HEK293 (cell line): ENCODE data around the gene DNHD1.

Experiments
- CTCF ChIA-PET: fragments of 350-600 bp; formaldehyde crosslinking; extraction: SDS; loops from one replicate; lab custom pipeline; 2021; ENCODE audit warnings: antibody characterized with exemption; lab: Yijun Ruan, JAX
- POLR2A ChIA-PET: fragments of 300-600 bp; formaldehyde crosslinking; extraction: SDS; loops from one replicate; lab custom pipeline; 2020; ENCODE audit warnings: antibody characterized with exemption, inconsistent platforms; lab: Yijun Ruan, JAX
- H3K27ac ChIP-seq: fragments of 200-500 bp; sonication (Bioruptor generic); 2 replicates; pipeline ENCODE4 v1.5.1; 2014; ENCODE audit warnings: low read depth, low read length, control low read depth, inconsistent platforms; ENCODE audit errors: extremely low read depth
- H3K36me3 ChIP-seq, 2 experiments: fragments of 200-500 bp in 1 of 2; sonication (Bioruptor generic) in 1 of 2; 1 replicate in 1 of 2; 2 replicates in 1 of 2; pipeline ENCODE4 v1.5.1; 2014 to 2017; ENCODE audit warnings: inconsistent platforms in 2 of 2, low read length in 2 of 2; ENCODE audit not compliant: control insufficient read depth in 2 of 2, insufficient read depth in 1 of 2
- H3K4me1 ChIP-seq: fragments of 200-500 bp; sonication (Bioruptor generic); 2 replicates; pipeline ENCODE4 v1.5.1; 2014; ENCODE audit warnings: mild to moderate bottlenecking, low read length, inconsistent platforms; ENCODE audit not compliant: control insufficient read depth, insufficient read depth
- H3K4me3 ChIP-seq: 2 replicates; pipeline ENCODE4 v1.5.1; 2011; ENCODE audit warnings: low read depth, mild to moderate bottlenecking, control low read depth, low read length, moderate library complexity
- H3K9me3 ChIP-seq: fragments of 200-500 bp; sonication (Bioruptor generic); 2 replicates; pipeline ENCODE4 v1.5.1; 2014; ENCODE audit warnings: low read depth, low read length, inconsistent platforms; ENCODE audit not compliant: control insufficient read depth, insufficient read depth
- BCL11B ChIP-seq: fragments of 450-650 bp; formaldehyde crosslinking; IDR thresholded peaks from 2 replicates; pipeline ENCODE4 v1.5.1; 2016; ENCODE audit warnings: low read depth, missing biosample characterization, missing genetic modification characterization
- ELK4 ChIP-seq: IDR thresholded peaks from 2 replicates; pipeline ENCODE4 v1.6.1; 2011; ENCODE audit warnings: mild to moderate bottlenecking, low read depth, low read length, borderline replicate concordance
- GLIS2 ChIP-seq: fragments of 450-650 bp; formaldehyde crosslinking; IDR thresholded peaks from 2 replicates; pipeline ENCODE4 v1.5.1; 2016; ENCODE audit warnings: missing biosample characterization, missing genetic modification characterization
- KLF8 ChIP-seq: fragments of 450-650 bp; formaldehyde crosslinking; IDR thresholded peaks from 2 replicates; pipeline ENCODE4 v1.5.1; 2016; ENCODE audit warnings: missing biosample characterization, missing genetic modification characterization
- OVOL3 ChIP-seq: fragments of 450-650 bp; formaldehyde crosslinking; IDR thresholded peaks from 2 replicates; pipeline ENCODE4 v1.5.1; 2016; ENCODE audit warnings: missing biosample characterization, missing genetic modification characterization
- PRDM1 ChIP-seq: fragments of 450-650 bp; formaldehyde crosslinking; IDR thresholded peaks from 2 replicates; pipeline ENCODE4; 2016; ENCODE audit warnings: missing biosample characterization, missing genetic modification characterization
- SP3 ChIP-seq: fragments of 450-650 bp; formaldehyde crosslinking; IDR thresholded peaks from 2 replicates; pipeline ENCODE4 v1.5.1; 2016; ENCODE audit warnings: missing biosample characterization, missing genetic modification characterization
- ZNF112 ChIP-seq: fragments of 450-650 bp; formaldehyde crosslinking; IDR thresholded peaks from 2 replicates; pipeline ENCODE4 v1.5.0; 2017; ENCODE audit warnings: missing biosample characterization, missing genetic modification characterization
- ZNF133 ChIP-seq: fragments of 450-650 bp; formaldehyde crosslinking; IDR thresholded peaks from 2 replicates; pipeline ENCODE4 v1.5.1; 2016; ENCODE audit warnings: missing biosample characterization, missing genetic modification characterization
- ZNF146 ChIP-seq: fragments of 450-650 bp; formaldehyde crosslinking; IDR thresholded peaks from 2 replicates; pipeline ENCODE4 v1.5.1; 2016; ENCODE audit warnings: missing biosample characterization, missing genetic modification characterization
- ZNF155 ChIP-seq: fragments of 450-650 bp; formaldehyde crosslinking; IDR thresholded peaks from 2 replicates; pipeline ENCODE4 v1.5.1; 2016; ENCODE audit warnings: missing biosample characterization, missing genetic modification characterization
- ZNF169 ChIP-seq: fragments of 450-650 bp; formaldehyde crosslinking; IDR thresholded peaks from 2 replicates; pipeline ENCODE4 v1.5.1; 2016; ENCODE audit warnings: missing biosample characterization, missing genetic modification characterization
- ZNF174 ChIP-seq: fragments of 450-650 bp; formaldehyde crosslinking; IDR thresholded peaks from 2 replicates; pipeline ENCODE4 v1.5.0; 2017; ENCODE audit warnings: missing biosample characterization, mild to moderate bottlenecking, missing genetic modification characterization
- ZNF202 ChIP-seq: fragments of 450-650 bp; formaldehyde crosslinking; IDR thresholded peaks from 2 replicates; pipeline ENCODE4 v1.5.1; 2016; ENCODE audit warnings: missing biosample characterization, missing genetic modification characterization, borderline replicate concordance
- ZNF335 ChIP-seq: fragments of 450-650 bp; formaldehyde crosslinking; conservative IDR thresholded peaks from 2 replicates; pipeline ENCODE4 v1.5.1; 2016; ENCODE audit warnings: missing biosample characterization, missing genetic modification characterization
- ZNF416 ChIP-seq: fragments of 450-650 bp; formaldehyde crosslinking; IDR thresholded peaks from 2 replicates; pipeline ENCODE4 v1.5.1; 2016; ENCODE audit warnings: missing biosample characterization, missing genetic modification characterization
- ZNF558 ChIP-seq: fragments of 450-650 bp; formaldehyde crosslinking; IDR thresholded peaks from 2 replicates; pipeline ENCODE4 v1.5.1; 2016; ENCODE audit warnings: missing biosample characterization, missing genetic modification characterization
- ZNF561 ChIP-seq: fragments of 450-650 bp; IDR thresholded peaks from 2 replicates; pipeline ENCODE4 v1.5.1; 2018; ENCODE audit warnings: missing biosample characterization, missing genetic modification characterization, borderline replicate concordance
- ZNF677 ChIP-seq: fragments of 450-650 bp; IDR thresholded peaks from 2 replicates; pipeline ENCODE4 v1.5.0; 2018; ENCODE audit warnings: missing biosample characterization, mild to moderate bottlenecking, missing genetic modification characterization, moderate library complexity
- ZNF76 ChIP-seq: fragments of 450-650 bp; formaldehyde crosslinking; IDR thresholded peaks from 2 replicates; pipeline ENCODE4; 2016; ENCODE audit warnings: low read depth, missing biosample characterization, missing genetic modification characterization, borderline replicate concordance
- TF ChIP-seq, protein P1 (sequence below): fragments of 450-650 bp; formaldehyde crosslinking; IDR thresholded peaks from 2 replicates; pipeline ENCODE4 v1.5.1; 2016; ENCODE audit warnings: missing biosample characterization, missing genetic modification characterization
- TF ChIP-seq, protein P2 (sequence below): fragments of 450-650 bp; formaldehyde crosslinking; IDR thresholded peaks from 2 replicates; pipeline ENCODE4 v1.5.1; 2017; ENCODE audit warnings: missing biosample characterization, missing genetic modification characterization

Gene DNHD1

GRCh38 chr11:6486256-6486655 lies 10.8 kb upstream of the DNHD1 start (continued):
- TF ChIP-seq, protein P1, sequence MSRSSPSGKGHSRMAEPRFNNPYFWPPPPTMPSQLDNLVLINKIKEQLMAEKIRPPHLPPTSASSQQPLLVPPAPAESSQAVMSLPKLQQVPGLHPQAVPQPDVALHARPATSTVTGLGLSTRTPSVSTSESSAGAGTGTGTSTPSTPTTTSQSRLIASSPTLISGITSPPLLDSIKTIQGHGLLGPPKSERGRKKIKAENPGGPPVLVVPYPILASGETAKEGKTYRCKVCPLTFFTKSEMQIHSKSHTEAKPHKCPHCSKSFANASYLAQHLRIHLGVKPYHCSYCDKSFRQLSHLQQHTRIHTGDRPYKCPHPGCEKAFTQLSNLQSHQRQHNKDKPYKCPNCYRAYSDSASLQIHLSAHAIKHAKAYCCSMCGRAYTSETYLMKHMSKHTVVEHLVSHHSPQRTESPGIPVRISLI (tag by site-specific recombination) = no peak
- TF ChIP-seq, all 188 proteins: peak for 0

- Histone ChIP-seq H3K4me1 (no peaks in the 10 kb centered on the region), H3K4me3 (no peak overlapping the region), H3K27ac (no peak overlapping the region), H3K9me3 (no peaks in the 10 kb centered on the region), H3K36me3 (peaks cover 3 to 89% of the 10 kb centered on the region in 2 experiments; a peak in 2 of 3 replicates)
- ChIA-PET CTCF (interaction anchor here (0.7 to 1.3 kb wide), 4 partner anchors 19 to 182 kb away, joined by 3 to 6 read pairs (median 5); no protein-coding TSS in a partner anchor), POLR2A (no interaction called here)
- TF ChIP-seq OVOL3 (tag by site-specific recombination) (no peak), ZNF202 (no peak), ZNF112 (tag by site-specific recombination) (no peak), ZNF169 (tag by site-specific recombination) (no peak), ELK4 (no peak), ZNF146 (tag by site-specific recombination) (no peak), ZNF335 (no peak), GLIS2 (tag by site-specific recombination) (no peak), ZNF677 (tag by site-specific recombination) (no peak), ZNF155 (tag by site-specific recombination) (no peak), ZNF174 (tag by site-specific recombination) (no peak), KLF8 (tag by site-specific recombination) (no peak), PRDM1 (tag by site-specific recombination) (no peak)
- TF ChIP-seq, protein P1 (tag by site-specific recombination) = no peak
- TF ChIP-seq, protein P2, sequence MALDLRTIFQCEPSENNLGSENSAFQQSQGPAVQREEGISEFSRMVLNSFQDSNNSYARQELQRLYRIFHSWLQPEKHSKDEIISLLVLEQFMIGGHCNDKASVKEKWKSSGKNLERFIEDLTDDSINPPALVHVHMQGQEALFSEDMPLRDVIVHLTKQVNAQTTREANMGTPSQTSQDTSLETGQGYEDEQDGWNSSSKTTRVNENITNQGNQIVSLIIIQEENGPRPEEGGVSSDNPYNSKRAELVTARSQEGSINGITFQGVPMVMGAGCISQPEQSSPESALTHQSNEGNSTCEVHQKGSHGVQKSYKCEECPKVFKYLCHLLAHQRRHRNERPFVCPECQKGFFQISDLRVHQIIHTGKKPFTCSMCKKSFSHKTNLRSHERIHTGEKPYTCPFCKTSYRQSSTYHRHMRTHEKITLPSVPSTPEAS (tag by site-specific recombination) = no peak
Measured at GRCh38 chr11:6486938-6487337, 10.1 kb upstream of the DNHD1 start.

DNA sequence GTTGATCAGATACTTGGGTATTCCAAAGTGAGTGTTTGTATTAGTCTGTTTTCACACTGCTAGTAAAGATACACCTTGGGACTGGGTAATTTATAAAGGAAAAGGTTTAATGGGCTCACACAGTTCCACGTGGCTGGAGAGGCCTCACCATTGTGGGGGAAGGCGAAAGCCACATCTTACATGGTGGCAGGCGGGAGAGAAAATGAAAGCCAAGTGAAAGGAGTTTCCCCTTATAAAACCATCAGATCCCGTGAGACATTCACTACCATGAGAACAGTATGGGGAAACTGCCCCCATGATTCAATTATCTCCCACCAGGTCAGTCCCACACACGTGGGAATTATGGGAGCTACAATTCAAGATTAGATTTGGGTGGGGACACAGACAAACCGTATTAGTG lies 8.7 kb upstream of the DNHD1 start:
- H3K27ac ChIP-seq = no peak overlapping the region
- CTCF ChIA-PET = interaction anchor here (2.6 kb wide), 1 partner anchor 110 kb away, joined by 10 read pairs; no protein-coding TSS in a partner anchor
- peaks cover 3 to 86% of the 10 kb centered on the region in 2 experiments; a peak in 2 of 3 replicates for H3K36me3 ChIP-seq
- no peaks in the 10 kb centered on the region for H3K4me1 ChIP-seq
- POLR2A ChIA-PET = no interaction called here
- H3K4me3 ChIP-seq = no peak overlapping the region
- no peaks in the 10 kb centered on the region for H3K9me3 ChIP-seq
- TF ChIP-seq KLF8 (tag by site-specific recombination) (no peak), SP3 (tag by site-specific recombination) (no peak)

GRCh38 chr11:6488821-6489220 lies 8.3 kb upstream of the DNHD1 start:
- H3K36me3 ChIP-seq = peaks cover 3 to 86% of the 10 kb centered on the region in 2 experiments; a peak in 2 of 3 replicates
- no peak overlapping the region for H3K27ac ChIP-seq
- POLR2A ChIA-PET = no interaction called here
- H3K4me3 ChIP-seq = no peak overlapping the region
- CTCF ChIA-PET = interaction anchor here (0.9 to 2.6 kb wide), 3 partner anchors 14 to 135 kb away, joined by 3 to 10 read pairs (median 5); no protein-coding TSS in a partner anchor
- H3K9me3 ChIP-seq = no peaks in the 10 kb centered on the region
- H3K4me1 ChIP-seq = no peaks in the 10 kb centered on the region
- no peak for TF ChIP-seq ZNF558
- TF ChIP-seq ZNF133 (tag by site-specific recombination) = no peak
- TF ChIP-seq GLIS2 (tag by site-specific recombination) = no peak
- TF ChIP-seq ZNF76 = no peak
- TF ChIP-seq ZNF561 (tag by site-specific recombination) = no peak
- TF ChIP-seq OVOL3 (tag by site-specific recombination) = no peak
- no peak for TF ChIP-seq BCL11B
- TF ChIP-seq ZNF416 = no peak
